HG02571 (cell line): Measurements from ENCODE around the gene RCC2.

ENCODE experiments used
- ATAC-seq: cut with Tn5 transposase; IDR thresholded peaks from one replicate; pipeline ENCODE4 v1.9.1; 2021; ENCODE audit warnings: mild to moderate bottlenecking, moderate library complexity; ENCODE audit not compliant: unreplicated experiment

RCC2 gene

GRCh38 chr1:17381161-17381560 is 58.3 kb downstream of the RCC2 start:
- no peak for ATAC-seq

- no peak for ATAC-seq
Measured at GRCh38 chr1:17377325-17377953, 62.0 kb downstream of the RCC2 start.

GRCh38 chr1:17375651-17376050 is 63.8 kb downstream of the RCC2 start:
- no peak for ATAC-seq

GRCh38 chr1:17372955-17373354 is 66.5 kb downstream of the RCC2 start:
- no peak for ATAC-seq

GRCh38 chr1:17371896-17372295 is 67.6 kb downstream of the RCC2 start, which contains the start of gene PADI6:
Gene PADI6, plus strand, starts transcription at chr1:17372196. Its CDS starts 50 bp downstream, at chr1:17372246.
- ATAC-seq: no peak

- ATAC-seq: no peak
Measured at GRCh38 chr1:17370618-17371017, 68.9 kb downstream of the RCC2 start.

GRCh38 chr1:17369466-17369865 is 70.0 kb downstream of the RCC2 start:
- ATAC-seq: no peak

GRCh38 chr1:17365293-17365692 is 74.2 kb downstream of the RCC2 start:
- ATAC-seq: no peak

- ATAC-seq: no peak
Measured at GRCh38 chr1:17363771-17364170, 75.7 kb downstream of the RCC2 start.

GRCh38 chr1:17363351-17363750 is 76.1 kb downstream of the RCC2 start:
- ATAC-seq: no peak

GRCh38 chr1:17361687-17362086 is 77.8 kb downstream of the RCC2 start:
- ATAC-seq: no peak

GRCh38 chr1:17360272-17360956 is 79.1 kb downstream of the RCC2 start:
- ATAC-seq: no peak

GRCh38 chr1:17359808-17360207 is 79.7 kb downstream of the RCC2 start:
- no peak for ATAC-seq

GRCh38 chr1:17359031-17359430 is 80.4 kb downstream of the RCC2 start:
- no peak for ATAC-seq

- no peak for ATAC-seq
Measured at GRCh38 chr1:17358557-17358956, 80.9 kb downstream of the RCC2 start.
